Measurements from ENCODE around the gene PDPR.
"Not testable (repeated sequence)": the region's sequence is repeated elsewhere in the genome, so short reads cannot be mapped to it uniquely, and the experiment has no call there.

Gene PDPR

GRCh38 chr16:70126226-70126625, 12.1 kb downstream of the PDPR start:
- not testable (repeated sequence) for H2AFZ ChIP-seq (ENCODE audit: insufficient read depth, low read length, poor library complexity); H2BK5ac ChIP-seq (ENCODE audit: low read depth, low read length, poor library complexity); H4K91ac ChIP-seq (ENCODE audit: low read depth, low read length); H3K9me3 ChIP-seq (ENCODE audit: insufficient read depth, low read depth, low read length); H2BK12ac ChIP-seq (ENCODE audit: low read length); H3K18ac ChIP-seq (ENCODE audit: low read length); H3K23ac ChIP-seq (ENCODE audit: low read length); H2AK5ac ChIP-seq (ENCODE audit: low read length); H2BK120ac ChIP-seq (ENCODE audit: insufficient read depth, low read length, poor library complexity); H3K9ac ChIP-seq (ENCODE audit: low read length); H3K4me2 ChIP-seq (ENCODE audit: low read length); H3K79me2 ChIP-seq (ENCODE audit: control insufficient read depth, insufficient read depth, low read length, poor library complexity); H3K4ac ChIP-seq (ENCODE audit: low read depth, low read length); H3K27me3 ChIP-seq (ENCODE audit: insufficient read depth, low read length); H3K14ac ChIP-seq (ENCODE audit: low read length); H4K8ac ChIP-seq (ENCODE audit: low read depth, low read length); H3K27ac ChIP-seq (ENCODE audit: low read depth, low read length); H3K79me1 ChIP-seq (ENCODE audit: low read length); H3K4me3 ChIP-seq (ENCODE audit: low read depth, low read length); H3K4me1 ChIP-seq (ENCODE audit: control insufficient read depth in 1 of 2, insufficient read depth in 2 of 2, low read length in 2 of 2); H4K12ac ChIP-seq (ENCODE audit: low read depth, low read length)
- H3K36me3 ChIP-seq (ENCODE audit: control insufficient read depth in 1 of 2, insufficient read depth in 2 of 2, low read length in 2 of 2) = peaks cover 33% of the 10 kb centered on the region in 2 experiments
- WGBS (ENCODE audit: extremely low coverage, insufficient coverage, insufficient read length) = no CpG with 5 or more reads among the region's 11 CpGs
- peak; percentile 13 to 53 for DNase-seq

- H3K36me3 ChIP-seq (ENCODE audit: control insufficient read depth in 1 of 2, insufficient read depth in 2 of 2, low read length in 2 of 2) = peaks cover 27 to 30% of the 10 kb centered on the region in 2 experiments
- not testable (repeated sequence) for H2BK120ac ChIP-seq (ENCODE audit: insufficient read depth, low read length, poor library complexity); DNase-seq; H2BK5ac ChIP-seq (ENCODE audit: low read depth, low read length, poor library complexity); H3K9me3 ChIP-seq (ENCODE audit: insufficient read depth, low read depth, low read length); H3K14ac ChIP-seq (ENCODE audit: low read length); H3K4ac ChIP-seq (ENCODE audit: low read depth, low read length); H4K91ac ChIP-seq (ENCODE audit: low read depth, low read length); H3K27ac ChIP-seq (ENCODE audit: low read depth, low read length); H2AK5ac ChIP-seq (ENCODE audit: low read length); H3K4me1 ChIP-seq (ENCODE audit: control insufficient read depth in 1 of 2, insufficient read depth in 2 of 2, low read length in 2 of 2); H3K27me3 ChIP-seq (ENCODE audit: insufficient read depth, low read length); H2AFZ ChIP-seq (ENCODE audit: insufficient read depth, low read length, poor library complexity); H3K9ac ChIP-seq (ENCODE audit: low read length); H3K4me2 ChIP-seq (ENCODE audit: low read length); H3K79me2 ChIP-seq (ENCODE audit: control insufficient read depth, insufficient read depth, low read length, poor library complexity); H3K4me3 ChIP-seq (ENCODE audit: low read depth, low read length); H2BK12ac ChIP-seq (ENCODE audit: low read length); H3K18ac ChIP-seq (ENCODE audit: low read length); H4K8ac ChIP-seq (ENCODE audit: low read depth, low read length); H4K12ac ChIP-seq (ENCODE audit: low read depth, low read length); H3K79me1 ChIP-seq (ENCODE audit: low read length); H3K23ac ChIP-seq (ENCODE audit: low read length)
- no CpG with 5 or more reads among the region's 5 CpGs for WGBS (ENCODE audit: extremely low coverage, insufficient coverage, insufficient read length)
These were observed 13.6 kb downstream of the PDPR start for GRCh38 chr16:70127706-70128105.

GRCh38 chr16:70128844-70129243, 14.7 kb downstream of the PDPR start:
- H2AK5ac ChIP-seq (ENCODE audit: low read length); H2BK5ac ChIP-seq (ENCODE audit: low read depth, low read length, poor library complexity); H3K27me3 ChIP-seq (ENCODE audit: insufficient read depth, low read length); H3K79me1 ChIP-seq (ENCODE audit: low read length); H3K4ac ChIP-seq (ENCODE audit: low read depth, low read length); H4K12ac ChIP-seq (ENCODE audit: low read depth, low read length); H3K14ac ChIP-seq (ENCODE audit: low read length); H2BK120ac ChIP-seq (ENCODE audit: insufficient read depth, low read length, poor library complexity); H3K18ac ChIP-seq (ENCODE audit: low read length); H2AFZ ChIP-seq (ENCODE audit: insufficient read depth, low read length, poor library complexity); H3K4me1 ChIP-seq (ENCODE audit: control insufficient read depth in 1 of 2, insufficient read depth in 2 of 2, low read length in 2 of 2); H3K9ac ChIP-seq (ENCODE audit: low read length); H4K91ac ChIP-seq (ENCODE audit: low read depth, low read length); H3K23ac ChIP-seq (ENCODE audit: low read length); H3K79me2 ChIP-seq (ENCODE audit: control insufficient read depth, insufficient read depth, low read length, poor library complexity); H3K4me3 ChIP-seq (ENCODE audit: low read depth, low read length); DNase-seq; H3K9me3 ChIP-seq (ENCODE audit: insufficient read depth, low read depth, low read length); H4K8ac ChIP-seq (ENCODE audit: low read depth, low read length); H3K27ac ChIP-seq (ENCODE audit: low read depth, low read length); H2BK12ac ChIP-seq (ENCODE audit: low read length); H3K4me2 ChIP-seq (ENCODE audit: low read length): not testable (repeated sequence)
- WGBS (ENCODE audit: extremely low coverage, insufficient coverage, insufficient read length) = no CpG with 5 or more reads among the region's 10 CpGs
- H3K36me3 ChIP-seq (ENCODE audit: control insufficient read depth in 1 of 2, insufficient read depth in 2 of 2, low read length in 2 of 2) = peaks cover 27 to 31% of the 10 kb centered on the region in 2 experiments

- DNase-seq; H3K79me1 ChIP-seq (ENCODE audit: low read length); H3K14ac ChIP-seq (ENCODE audit: low read length); H3K23ac ChIP-seq (ENCODE audit: low read length); H3K9ac ChIP-seq (ENCODE audit: low read length); H3K27me3 ChIP-seq (ENCODE audit: insufficient read depth, low read length); H3K4me3 ChIP-seq (ENCODE audit: low read depth, low read length); H4K91ac ChIP-seq (ENCODE audit: low read depth, low read length); H2BK12ac ChIP-seq (ENCODE audit: low read length); H3K27ac ChIP-seq (ENCODE audit: low read depth, low read length); H2AFZ ChIP-seq (ENCODE audit: insufficient read depth, low read length, poor library complexity); H3K9me3 ChIP-seq (ENCODE audit: insufficient read depth, low read depth, low read length); H2AK5ac ChIP-seq (ENCODE audit: low read length); H3K79me2 ChIP-seq (ENCODE audit: control insufficient read depth, insufficient read depth, low read length, poor library complexity); H3K4me1 ChIP-seq (ENCODE audit: control insufficient read depth in 1 of 2, insufficient read depth in 2 of 2, low read length in 2 of 2); H2BK120ac ChIP-seq (ENCODE audit: insufficient read depth, low read length, poor library complexity); H3K18ac ChIP-seq (ENCODE audit: low read length); H3K4ac ChIP-seq (ENCODE audit: low read depth, low read length); H4K12ac ChIP-seq (ENCODE audit: low read depth, low read length); H3K4me2 ChIP-seq (ENCODE audit: low read length); H2BK5ac ChIP-seq (ENCODE audit: low read depth, low read length, poor library complexity); H4K8ac ChIP-seq (ENCODE audit: low read depth, low read length): not testable (repeated sequence)
- H3K36me3 ChIP-seq (ENCODE audit: control insufficient read depth in 1 of 2, insufficient read depth in 2 of 2, low read length in 2 of 2) = peaks cover 23 to 30% of the 10 kb centered on the region in 2 experiments
- no CpG with 5 or more reads among the region's 8 CpGs for WGBS (ENCODE audit: extremely low coverage, insufficient coverage, insufficient read length)
These were observed 21.7 kb downstream of the PDPR start for GRCh38 chr16:70135796-70136195.
